GM12865 (cell line): Measurements from ENCODE around the gene TSEN34.

Source experiments
- DNase-seq: peaks from one replicate; pipeline ENCODE4 v3.0.0; 2010; ENCODE audit warnings: low read depth
- H3K4me3 ChIP-seq: 2 replicates; pipeline ENCODE4 v1.5.1; 2011; ENCODE audit warnings: mild to moderate bottlenecking, low read depth, low read length, control low read depth
- CTCF ChIP-seq: IDR thresholded peaks from 2 replicates; pipeline ENCODE4 v1.5.1; 2011; ENCODE audit warnings: low read length, control low read depth, low read depth, inconsistent platforms; ENCODE audit not compliant: insufficient read depth; ENCODE audit errors: missing control alignments

Gene TSEN34

GRCh38 chr19:54191011-54191810 lies at the start of gene TSEN34:
TSS of gene TSEN34 (plus strand) at chr19:54191308. CDS start at chr19:54191365, 57 bp downstream.
- DNase-seq = peak; percentile 93
- H3K4me3 ChIP-seq = peak within 1 kb of the TSS; percentile 72
- TF ChIP-seq CTCF = no peak

GRCh38 chr19:54141356-54141755 lies 49.8 kb upstream of the TSEN34 start:
- DNase-seq = no peak
- TF ChIP-seq CTCF = no peak
- no peak overlapping the region for H3K4me3 ChIP-seq

- no peak for TF ChIP-seq CTCF
- no peak for DNase-seq
These were observed 48.8 kb upstream of the TSEN34 start for GRCh38 chr19:54142166-54142780.

GRCh38 chr19:54145541-54146158 lies 45.5 kb upstream of the TSEN34 start:
- no peak for TF ChIP-seq CTCF
- DNase-seq = no peak

More at GRCh38 chr19:54142166-54142780, 48.8 kb upstream of the TSEN34 start:
- no peak overlapping the region for H3K4me3 ChIP-seq

GRCh38 chr19:54147676-54148075 lies 43.4 kb upstream of the TSEN34 start:
- TF ChIP-seq CTCF = no peak
- no peak overlapping the region for H3K4me3 ChIP-seq
- no peak for DNase-seq

More at GRCh38 chr19:54145541-54146158, 45.5 kb upstream of the TSEN34 start:
- H3K4me3 ChIP-seq = no peak overlapping the region

- TF ChIP-seq CTCF = no peak
- no peak for DNase-seq
- no peak overlapping the region for H3K4me3 ChIP-seq
These were observed 43.0 kb upstream of the TSEN34 start for GRCh38 chr19:54148158-54148557.
